Ascending aorta (tissue), 2 donors: ENCODE measurements around the gene TRABD2B. TPM values are rescaled to one million over a fixed set of nuclear protein-coding genes. Genes with fewer than 3 reads are reported as not detected.
A peak's percentile ranks its signal among the peaks of the same experiment; 100 is the strongest.

Experiments used
- DNase-seq, 2 donors: peaks; one replicate each; pipeline ENCODE4 v3.0.0-alpha.2; 2019; ENCODE audit warnings: low spot score in 2 of 2
- H3K27ac ChIP-seq, 2 donors: fragments of 200-600 bp; sonication (generic); one replicate each; pipeline ENCODE4 v1.5.1; 2016 to 2017; ENCODE audit warnings: mild to moderate bottlenecking in 1 of 2
- H3K27me3 ChIP-seq: fragments of 200-600 bp; sonication (generic); one replicate; pipeline ENCODE4 v1.5.1; 2017
- H3K36me3 ChIP-seq, 2 donors: fragments of 200-600 bp; sonication (generic); one replicate each; pipeline ENCODE4 v1.5.1; 2016
- H3K4me1 ChIP-seq, 2 donors: fragments of 200-600 bp; sonication (generic); one replicate each; pipeline ENCODE4 v1.5.1; 2016 to 2017; ENCODE audit warnings: mild to moderate bottlenecking in 1 of 2
- H3K4me3 ChIP-seq, 2 donors: fragments of 200-600 bp; sonication (generic); one replicate each; pipeline ENCODE4 v1.5.1; 2016 to 2017; ENCODE audit warnings: mild to moderate bottlenecking in 1 of 2
- H3K9me3 ChIP-seq, 2 donors: fragments of 200-600 bp; sonication (generic); one replicate each; pipeline ENCODE4 v1.5.1; 2016
- CTCF ChIP-seq, 3 experiments: fragments of 200-600 bp in 2 of 3; fragments of 450-650 bp in 1 of 3; sonication (generic) in 2 of 3; IDR thresholded peaks; one replicate each; pipeline ENCODE4 v1.5.1; 2016 to 2019; ENCODE audit warnings: antibody characterized with exemption in 3 of 3, mild to moderate bottlenecking in 1 of 3, moderate library complexity in 1 of 3
- intact Hi-C: fragments of 100-400 bp; cut with DNase I; formaldehyde crosslinking; loops from one replicate; pipeline ENCODE4 v1.15.1; 2023
- total RNA-seq: library from RNA; depleted of rRNA; stranded (reverse); fragments of >200 nt; gene quantifications from one replicate; pipeline ENCODE4 v1.1.0, GENCODE V29; 2016

TRABD2B gene
- total RNA-seq, 1 donor from 2014 or later, result 7.9 TPM

- no peak for DNase-seq
- Histone ChIP-seq H3K27me3 (no peaks in the 10 kb centered on the region), H3K27ac (peak overlapping the region; percentile 44 to 46), H3K9me3 (no peaks in the 10 kb centered on the region), H3K4me1 (peaks cover 7 to 36% of the 10 kb centered on the region in 2 donors), H3K36me3 (no peaks in the 10 kb centered on the region), H3K4me3 (no peak overlapping the region)
- intact Hi-C loops, result loop anchor here (5.0 kb wide), 1 partner anchor 47 kb away; no protein-coding TSS in a partner anchor
- TF ChIP-seq CTCF (IDR thresholded peaks at IDR 0.05), result no peak
These were observed 213.3 kb downstream of the TRABD2B start for GRCh38 chr1:47783638-47784496.

DNA sequence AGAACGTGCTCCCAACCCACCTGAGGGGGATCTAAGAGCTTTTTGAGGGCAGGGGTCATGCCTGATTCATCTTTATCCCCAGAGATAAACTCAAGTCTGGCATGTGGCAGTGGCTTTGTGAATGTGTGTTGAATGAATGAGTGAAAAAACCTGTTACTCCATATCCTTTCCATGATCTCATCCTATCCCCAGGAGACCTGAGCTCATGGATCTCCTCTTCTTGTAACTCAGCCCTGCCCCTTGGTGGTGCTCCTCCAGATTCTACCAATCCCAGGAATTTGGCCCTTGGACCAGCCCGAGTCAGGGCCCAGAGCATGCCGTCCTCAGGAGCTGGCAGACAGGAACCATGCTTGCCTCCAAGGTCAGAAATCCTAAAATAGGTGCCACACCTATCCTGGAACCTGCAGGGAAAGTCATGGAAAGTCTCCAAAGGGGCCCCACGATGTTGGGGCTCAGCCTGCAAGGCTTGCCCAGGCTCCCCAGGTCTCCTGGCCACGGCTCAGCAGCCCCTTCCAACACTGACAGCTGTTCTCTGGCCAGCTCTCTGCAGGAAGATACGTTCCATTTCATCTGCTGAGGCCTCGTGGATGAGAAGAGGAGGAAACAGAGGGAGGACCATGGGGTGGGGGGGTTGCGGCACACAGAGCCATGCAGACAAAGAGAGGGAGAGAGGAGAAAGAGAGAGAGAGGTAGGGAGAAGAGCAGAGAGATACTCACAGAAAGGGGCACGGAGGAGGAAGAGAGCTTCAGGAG is 214.6 kb downstream of the TRABD2B start:
- no peaks in the 10 kb centered on the region for H3K27me3 ChIP-seq
- peak; percentile 35 to 85 for DNase-seq
- H3K4me3 ChIP-seq, result no peak overlapping the region
- peaks cover 7 to 36% of the 10 kb centered on the region in 2 donors for H3K4me1 ChIP-seq
- peak overlapping the region; percentile 28 to 46 for H3K27ac ChIP-seq
- H3K36me3 ChIP-seq, result no peaks in the 10 kb centered on the region
- no peaks in the 10 kb centered on the region for H3K9me3 ChIP-seq
- TF ChIP-seq CTCF (IDR thresholded peaks at IDR 0.05), result peak in 2 of 3 experiments; percentile 10 to 12
- intact Hi-C loops, result loop anchor here (5.0 kb wide), 1 partner anchor 45 kb away; no protein-coding TSS in a partner anchor

- intact Hi-C loops, result loop anchor here (5.0 kb wide), 1 partner anchor 44 kb away; no protein-coding TSS in a partner anchor
- DNase-seq, result no peak
- Histone ChIP-seq H3K4me1 (peaks cover 7 to 36% of the 10 kb centered on the region in 2 donors), H3K9me3 (no peaks in the 10 kb centered on the region), H3K4me3 (no peak overlapping the region), H3K27ac (peak overlapping the region in 1 of 2 donors; percentile 6), H3K36me3 (no peaks in the 10 kb centered on the region), H3K27me3 (no peaks in the 10 kb centered on the region)
- TF ChIP-seq CTCF (IDR thresholded peaks at IDR 0.05), result no peak
These were observed 215.8 kb downstream of the TRABD2B start for GRCh38 chr1:47781171-47781959.

DNA sequence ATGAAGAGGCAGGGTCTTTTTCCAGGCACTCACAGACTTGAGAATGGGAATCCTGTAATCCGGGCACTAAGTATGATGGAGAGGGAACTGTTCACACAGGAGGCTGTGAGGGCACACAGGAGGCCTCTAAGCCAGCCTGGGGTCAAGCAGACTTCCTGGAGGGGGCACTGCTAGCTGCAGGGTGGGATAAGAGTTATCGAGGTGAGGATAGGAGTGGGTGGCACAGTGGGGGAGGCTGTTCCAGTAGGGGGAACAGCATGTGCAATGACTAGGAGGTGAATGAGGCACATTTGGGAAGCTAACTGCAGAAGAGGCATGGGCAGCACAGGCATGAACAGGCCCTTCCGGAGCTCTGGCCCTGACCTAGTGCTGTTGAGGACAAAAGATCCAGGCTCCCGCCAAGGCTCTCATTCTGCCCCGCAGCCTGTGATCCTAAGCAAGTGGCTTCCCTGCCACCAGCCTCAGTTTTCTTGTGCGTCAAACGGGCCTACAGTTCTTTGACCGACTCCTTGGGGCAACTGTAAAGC is 216.7 kb downstream of the TRABD2B start:
- DNase-seq, result no peak
- peaks cover 7 to 33% of the 10 kb centered on the region in 2 donors for H3K4me1 ChIP-seq
- H3K27ac ChIP-seq, result no peak overlapping the region
- TF ChIP-seq CTCF (IDR thresholded peaks at IDR 0.05), result no peak
- no peak overlapping the region for H3K4me3 ChIP-seq
- intact Hi-C loops, result loop anchor here (5.0 kb wide), 1 partner anchor 43 kb away; no protein-coding TSS in a partner anchor
- no peaks in the 10 kb centered on the region for H3K27me3 ChIP-seq
- no peaks in the 10 kb centered on the region for H3K9me3 ChIP-seq
- no peaks in the 10 kb centered on the region for H3K36me3 ChIP-seq

GRCh38 chr1:47779613-47780012 is 217.6 kb downstream of the TRABD2B start:
- Histone ChIP-seq H3K27me3 (no peaks in the 10 kb centered on the region), H3K27ac (no peak overlapping the region), H3K4me1 (peaks cover 7 to 24% of the 10 kb centered on the region in 2 donors), H3K4me3 (no peak overlapping the region), H3K36me3 (peaks cover 0 to 2% of the 10 kb centered on the region in 2 donors), H3K9me3 (no peaks in the 10 kb centered on the region)
- intact Hi-C loops, result loop anchor here (5.0 kb wide), 1 partner anchor 42 kb away; no protein-coding TSS in a partner anchor
- DNase-seq, result no peak
- TF ChIP-seq CTCF (IDR thresholded peaks at IDR 0.05), result no peak
